HepG2 (cell line): Measurements from ENCODE around the gene PLA2G4D. TPM values are rescaled to one million over a fixed set of nuclear protein-coding genes. Genes with fewer than 3 reads are reported as not detected.
A peak's percentile ranks its signal among the peaks of the same experiment; 100 is the strongest.

Experiments used
- ATAC-seq: fragments of 200-7000 bp; cut with Tn5 transposase; 3 replicates; pipeline ENCODE4 v1.9.1; 2020; ENCODE audit warnings: mild to moderate bottlenecking, moderate library complexity
- BruUV-seq: library from RNA; stranded (reverse); fragments of 400-500 nt; replicated peaks from 2 replicates; lab custom pipeline; 2021; lab: Mats Ljungman, UMichigan
- CTCF ChIA-PET: fragments of 300-600 bp; formaldehyde crosslinking; extraction: SDS; loops from one replicate; lab custom pipeline; 2021; ENCODE audit warnings: low total read pairs, inconsistent platforms, low intra/inter-chr PET ratio; lab: Yijun Ruan, JAX
- POLR2A ChIA-PET: fragments of 350-600 bp; sonication (Branson Sonifier 250); formaldehyde crosslinking; loops from one replicate; lab custom pipeline; 2020; ENCODE audit warnings: antibody characterized with exemption, inconsistent platforms; lab: Yijun Ruan, JAX
- DNase-seq: peaks from one replicate; pipeline ENCODE4 v3.0.0-alpha.2; 2015; ENCODE audit warnings: low spot score
- FAIRE-seq: peaks from 3 replicates; lab custom pipeline; 2011; peaks lifted over from hg19 to GRCh38; lab: Jason Lieb, UNC
- H2AFZ ChIP-seq: one replicate; pipeline ENCODE4 v1.6.1; 2011; ENCODE audit warnings: low read length, inconsistent platforms
- H3K27ac ChIP-seq: fragments of 300-600 bp; 3 replicates; pipeline ENCODE4 v1.8.0; 2011; ENCODE audit warnings: mixed run types, mild to moderate bottlenecking, mixed read lengths, low read length, inconsistent platforms; ENCODE audit not compliant: insufficient read depth; ENCODE audit errors: extremely low read length
- H3K27me3 ChIP-seq, 2 experiments: fragments of 200-600 bp in 1 of 2; 2 replicates in 1 of 2; 3 replicates in 1 of 2; pipeline versions ENCODE4 v1.6.0 to v1.8.0; 2011; ENCODE audit warnings: low read length in 2 of 2, mild to moderate bottlenecking in 2 of 2, moderate library complexity in 2 of 2, inconsistent platforms in 1 of 2; ENCODE audit not compliant: insufficient read depth in 2 of 2, control insufficient read depth in 1 of 2
- H3K36me3 ChIP-seq, 2 experiments: fragments of 200-600 bp in 1 of 2; replicated peaks in 1 of 2; 2 replicates in 1 of 2; 3 replicates in 1 of 2; pipeline versions ENCODE4 v1.5.1 to v1.8.0; 2011; ENCODE audit warnings: low read length in 2 of 2, inconsistent platforms in 1 of 2; ENCODE audit not compliant: insufficient read depth in 2 of 2, control insufficient read depth in 1 of 2
- H3K4me1 ChIP-seq: 2 replicates; pipeline ENCODE4 v1.5.1; 2012; ENCODE audit warnings: low read length, inconsistent platforms; ENCODE audit not compliant: insufficient read depth
- H3K4me2 ChIP-seq: 2 replicates; pipeline ENCODE4 v1.6.0; 2011; ENCODE audit warnings: low read depth, low read length, inconsistent platforms
- H3K4me3 ChIP-seq, 3 experiments: fragments of 200-600 bp in 1 of 3; sonication (generic), shearing (Covaris generic) in 1 of 3; replicated peaks in 1 of 3; 2 replicates each; pipeline ENCODE4 v1.5.1; 2011 to 2016; ENCODE audit warnings: low read length in 3 of 3, inconsistent platforms in 2 of 3, low read depth in 2 of 3, mild to moderate bottlenecking in 2 of 3, control low read depth in 1 of 3, mixed read lengths in 1 of 3; ENCODE audit not compliant: insufficient read depth in 1 of 3
- H3K79me2 ChIP-seq: one replicate; pipeline ENCODE4 v1.6.1; 2011; ENCODE audit warnings: low read length, inconsistent platforms; ENCODE audit not compliant: insufficient read depth
- H3K9ac ChIP-seq: 2 replicates; pipeline ENCODE4 v1.6.0; 2011; ENCODE audit warnings: mild to moderate bottlenecking, low read depth, low read length, inconsistent platforms; ENCODE audit not compliant: insufficient read depth
- H3K9me3 ChIP-seq: 2 replicates; pipeline ENCODE4 v1.5.1; 2012; ENCODE audit warnings: mild to moderate bottlenecking, low read length
- H4K20me1 ChIP-seq: 2 replicates; pipeline ENCODE4 v1.6.0; 2011; ENCODE audit warnings: inconsistent platforms, mild to moderate bottlenecking, low read length, moderate library complexity; ENCODE audit not compliant: insufficient read depth
- ADNP ChIP-seq: sonication (generic); formaldehyde crosslinking; IDR thresholded peaks from 2 replicates; pipeline ENCODE4 v1.4.0; 2020; ENCODE audit warnings: missing genetic modification reagents
- ARID5B ChIP-seq: IDR thresholded peaks from 2 replicates; pipeline ENCODE4 v1.4.0; 2020; ENCODE audit warnings: mild to moderate bottlenecking, missing genetic modification reagents
- CBFB ChIP-seq: sonication (generic); formaldehyde crosslinking; IDR thresholded peaks from 2 replicates; pipeline ENCODE4 v1.4.0; 2020; ENCODE audit warnings: missing genetic modification reagents
- GLMP ChIP-seq: sonication (generic); formaldehyde crosslinking; IDR thresholded peaks from 2 replicates; pipeline ENCODE4 v1.9.0; 2021; ENCODE audit warnings: missing genetic modification reagents, mild to moderate bottlenecking, borderline replicate concordance
- NAIF1 ChIP-seq: sonication (generic); formaldehyde crosslinking; IDR thresholded peaks from 2 replicates; pipeline ENCODE4 v1.5.0; 2020; ENCODE audit warnings: mild to moderate bottlenecking, missing genetic modification reagents, borderline replicate concordance
- NR2F1 ChIP-seq, 2 experiments: fragments of 450-650 bp in 1 of 2; formaldehyde crosslinking in 1 of 2; IDR thresholded peaks; 2 replicates each; pipeline versions ENCODE4 v1.5.0 to v1.6.1; 2016 to 2020; ENCODE audit warnings: mild to moderate bottlenecking in 1 of 2, missing compliant biosample characterization in 1 of 2, missing genetic modification reagents in 1 of 2, moderate library complexity in 1 of 2
- PATZ1 ChIP-seq: sonication (generic); formaldehyde crosslinking; IDR thresholded peaks from 2 replicates; pipeline ENCODE4 v1.4.0; 2020; ENCODE audit warnings: missing genetic modification reagents
- ZNF354B ChIP-seq: sonication (generic); formaldehyde crosslinking; IDR thresholded peaks from 2 replicates; pipeline ENCODE4 v1.8.0; 2022; ENCODE audit warnings: mild to moderate bottlenecking, missing genetic modification reagents
- ZNF530 ChIP-seq: sonication (generic); formaldehyde crosslinking; IDR thresholded peaks from 2 replicates; pipeline ENCODE4 v1.5.0; 2020; ENCODE audit warnings: low read depth, mild to moderate bottlenecking, missing genetic modification reagents
- ZNF790 ChIP-seq: sonication (generic); formaldehyde crosslinking; IDR thresholded peaks from 2 replicates; pipeline ENCODE4 v1.8.0; 2022; ENCODE audit warnings: missing genetic modification reagents, mild to moderate bottlenecking, borderline replicate concordance
- WGBS: methylation state at CpG from one replicate; pipeline ENCODE4 v1.1.6; 2017; ENCODE audit warnings: low lambda C conversion rate; 5-methylcytosine and 5-hydroxymethylcytosine counted together
- in situ Hi-C: cut with HindIII; loops from 2 replicates; pipeline ENCODE4 v1.10.0; 2017; ENCODE audit warnings: low pct_unique_long_range_greater_than_20kb; ENCODE audit not compliant: extremely low pct_ligation_motif_present
- intact Hi-C: fragments of 100-400 bp; cut with micrococcal nuclease; formaldehyde crosslinking; loops from one replicate; pipeline ENCODE4 v1.10.0; 2022; ENCODE audit not compliant: unreplicated experiment
- polyA plus RNA-seq, 8 experiments: library from polyadenylated mRNA; depleted of rRNA in 3 of 8; stranded (reverse) in 7 of 8; unstranded in 1 of 8; fragments of >200 nt; fragmentation: Illumina TruSeq in 4 of 8; extraction: Trizol in 4 of 8; gene quantifications; 2 replicates each; pipeline versions ENCODE4 v1.2.1 to v1.2.3, GENCODE V29; 2011 to 2016; ENCODE audit warnings: low read depth in 4 of 8, missing spikeins in 1 of 8, mixed read lengths in 1 of 8; ENCODE audit not compliant: insufficient read depth in 1 of 8
- total RNA-seq, 5 experiments: library from RNA; depleted of rRNA; stranded (reverse); fragments of >200 nt; fragmentation: Illumina TruSeq; extraction: Trizol; gene quantifications; 2 replicates each; pipeline ENCODE4 v1.2.3, GENCODE V29; 2016; ENCODE audit warnings: low read depth in 1 of 5

Gene PLA2G4D
- total and polyA plus RNA-seq, 2 of the 13 experiments (the other 11 are each of a cell fraction or from before 2014, with no cell fraction given): 0.04 to 0.21 TPM

- peak; percentile 52; the same call in 1 of the 2 replicates for TF ChIP-seq PATZ1 (CRISPR knock-in tag)
- 0 out of 2 replicates have a peak, but pooled peaks have one; percentile 14 for TF ChIP-seq ARID5B (CRISPR knock-in tag)
These were observed 39.6 kb upstream of the PLA2G4D start (continued) for GRCh38 chr15:42133886-42134502.

GRCh38 chr15:42133356-42133755 lies 39.0 kb upstream of the PLA2G4D start:
- Histone ChIP-seq H2AFZ (no peak overlapping the region), H3K79me2 (no peaks in the 10 kb centered on the region), H3K27me3 (0 out of 5 replicates have a peak, but pooled peaks cover 2 to 7% of the 10 kb centered on the region in 2 experiments), H4K20me1 (no peaks in the 10 kb centered on the region), H3K27ac (no peak overlapping the region), H3K9ac (no peak overlapping the region), H3K4me3 (no peak overlapping the region), H3K4me1 (peaks cover 47% of the 10 kb centered on the region), H3K9me3 (peaks cover 8% of the 10 kb centered on the region), H3K36me3 (no peaks in the 10 kb centered on the region), H3K4me2 (no peak overlapping the region)
- no TSS peak for BruUV-seq
- TF ChIP-seq ZNF530 (CRISPR knock-in tag) (no peak), CBFB (CRISPR knock-in tag) (no peak), GLMP (CRISPR knock-in tag) (no peak), ADNP (CRISPR knock-in tag) (no peak), NAIF1 (no peak), NR2F1 (CRISPR knock-in tag; IDR thresholded peaks at IDR 0.05) (no peak), ZNF354B (CRISPR knock-in tag) (no peak), ZNF790 (CRISPR knock-in tag) (no peak)
- intact Hi-C loops: no loop called here
- DNase-seq: no peak
- CTCF ChIA-PET: no interaction called here
- POLR2A ChIA-PET: no interaction called here
- in situ Hi-C loops: loop anchor here (5.0 kb wide), 1 partner anchor 41 kb away; the partner anchor contains the start of gene PLA2G4D
- 60% methylated on average over 4 of the region's 4 CpGs for WGBS
- no peak for ATAC-seq
- FAIRE-seq: no peak
